Thyroid gland (tissue), 4 donors: ENCODE data around the gene PDE10A. TPM values are rescaled to one million over a fixed set of nuclear protein-coding genes. Genes with fewer than 3 reads are reported as not detected.

Experiments
- DNase-seq, 2 donors: peaks; one replicate each; pipeline ENCODE4 v3.0.0-alpha.2; 2019
- H3K27ac ChIP-seq, 3 donors: fragments of 200-600 bp; sonication (generic); 1 replicate in 2 of 3; 2 replicates in 1 of 3; pipeline ENCODE4 v1.5.1; 2016 to 2019; ENCODE audit warnings: mild to moderate bottlenecking in 1 of 3, moderate library complexity in 1 of 3
- H3K27me3 ChIP-seq: fragments of 200-600 bp; sonication (generic); one replicate; pipeline ENCODE4 v1.5.1; 2019
- H3K36me3 ChIP-seq, 2 donors: fragments of 200-600 bp; sonication (generic); one replicate each; pipeline ENCODE4 v1.5.1; 2016 to 2019
- H3K4me1 ChIP-seq, 2 donors: fragments of 200-600 bp; sonication (generic); one replicate each; pipeline ENCODE4 v1.5.1; 2017 to 2019
- H3K4me3 ChIP-seq, 3 donors: fragments of 200-600 bp; sonication (generic); replicated peaks in 1 of 3; 1 replicate in 2 of 3; 2 replicates in 1 of 3; pipeline ENCODE4 v1.5.1; 2016; ENCODE audit warnings: mild to moderate bottlenecking in 1 of 3
- H3K9me3 ChIP-seq: fragments of 200-600 bp; sonication (generic); one replicate; pipeline ENCODE4 v1.5.1; 2017
- CTCF ChIP-seq, 6 experiments: fragments of 200-600 bp in 3 of 6; fragments of 450-650 bp in 3 of 6; sonication (generic) in 3 of 6; IDR thresholded peaks; one replicate each; pipeline ENCODE4 v1.5.1; 2016 to 2019; ENCODE audit warnings: antibody characterized with exemption in 6 of 6, mild to moderate bottlenecking in 2 of 6, inconsistent platforms in 1 of 6, moderate library complexity in 1 of 6
- POLR2A ChIP-seq, 2 donors: fragments of 450-650 bp; IDR thresholded peaks; one replicate each; pipeline ENCODE4 v1.6.1; 2017; ENCODE audit warnings: antibody characterized with exemption in 2 of 2, mild to moderate bottlenecking in 2 of 2, moderate library complexity in 1 of 2
- WGBS, 2 donors: methylation state at CpG; one replicate each; pipeline ENCODE4 v1.1.5; 2017; 5-methylcytosine and 5-hydroxymethylcytosine counted together
- intact Hi-C: fragments of 100-400 bp; cut with DNase I; formaldehyde crosslinking; loops from one replicate; pipeline ENCODE4 v1.15.1; 2023
- total RNA-seq, 4 donors: library from RNA; depleted of rRNA; stranded (reverse); fragments of >200 nt; gene quantifications; one replicate each; pipeline ENCODE4 v1.2.3, GENCODE V29; 2016

The PDE10A gene
- total RNA-seq, 4 donors from 2014 or later: 17.1 to 25.9 (median 20.7) TPM

GRCh38 chr6:165661664-165662025, 1.4 kb downstream of the PDE10A start:
- H3K4me1 ChIP-seq: peaks cover 16 to 17% of the 10 kb centered on the region in 2 donors
- H3K36me3 ChIP-seq: no peaks in the 10 kb centered on the region
- peak overlapping the region in 2 of 3 donors; percentile 61 to 91 for H3K27ac ChIP-seq
- no peaks in the 10 kb centered on the region for H3K9me3 ChIP-seq
- no peaks in the 10 kb centered on the region for H3K27me3 ChIP-seq
- TF ChIP-seq CTCF (IDR thresholded peaks at IDR 0.05) (no peak), POLR2A (IDR thresholded peaks at IDR 0.05) (no peak)
- H3K4me3 ChIP-seq: peak overlapping the region; percentile 23 to 92 (median 61)
- peak in 1 of 2 donors; percentile 50 for DNase-seq
- intact Hi-C loops: loop anchor here (10.0 kb wide), 1 partner anchor 217 kb away; no protein-coding TSS in a partner anchor
- WGBS, 2 donors: 0 to 1% methylated on average over 3 to 22 of the region's 36 CpGs

- Histone ChIP-seq H3K9me3 (no peaks in the 10 kb centered on the region), H3K36me3 (no peaks in the 10 kb centered on the region), H3K27ac (peak overlapping the region in 2 of 3 donors; percentile 61 to 91), H3K4me1 (peaks cover 16 to 17% of the 10 kb centered on the region in 2 donors), H3K4me3 (peak overlapping the region; percentile 23 to 92 (median 61)), H3K27me3 (no peaks in the 10 kb centered on the region)
- 1% methylated on average over 52 to 53 of the region's 69 CpGs for WGBS, 2 donors
- peak; percentile 25 to 34 for DNase-seq
- no peak for TF ChIP-seq POLR2A (IDR thresholded peaks at IDR 0.05)
- intact Hi-C loops: loop anchor here (10.0 kb wide), 1 partner anchor 216 kb away; no protein-coding TSS in a partner anchor
Observed at GRCh38 chr6:165660857-165661663, 2.0 kb downstream of the PDE10A start.

- Histone ChIP-seq H3K27me3 (no peaks in the 10 kb centered on the region), H3K36me3 (no peaks in the 10 kb centered on the region), H3K27ac (peak overlapping the region in 2 of 3 donors; percentile 30 to 61), H3K9me3 (no peaks in the 10 kb centered on the region), H3K4me3 (peak overlapping the region; percentile 23 to 92 (median 61)), H3K4me1 (peaks cover 16 to 17% of the 10 kb centered on the region in 2 donors)
- TF ChIP-seq CTCF (IDR thresholded peaks at IDR 0.05) (no peak), POLR2A (IDR thresholded peaks at IDR 0.05) (peak in 1 of 2 donors; percentile 26)
- WGBS, 2 donors: 33 to 34% methylated on average over 19 to 32 of the region's 67 CpGs
- peak; percentile 15 to 24 for DNase-seq
- intact Hi-C loops: loop anchor here (10.0 kb wide), 1 partner anchor 215 kb away; no protein-coding TSS in a partner anchor
Observed at GRCh38 chr6:165659945-165660856, 2.8 kb downstream of the PDE10A start.

GRCh38 chr6:165658395-165659058, 4.5 kb downstream of the PDE10A start:
- Histone ChIP-seq H3K36me3 (no peaks in the 10 kb centered on the region), H3K27ac (peak overlapping the region in 2 of 3 donors; percentile 7 to 48), H3K4me3 (no peak overlapping the region), H3K9me3 (no peaks in the 10 kb centered on the region), H3K4me1 (peaks cover 11 to 16% of the 10 kb centered on the region in 2 donors), H3K27me3 (no peaks in the 10 kb centered on the region)
- intact Hi-C loops: no loop called here
- TF ChIP-seq POLR2A (IDR thresholded peaks at IDR 0.05): peak in 1 of 2 donors; percentile 73
- no peak for TF ChIP-seq CTCF (IDR thresholded peaks at IDR 0.05)
- WGBS, 2 donors: 63 to 70% methylated on average over 13 of the region's 13 CpGs
- peak; percentile 67 to 70 for DNase-seq

GRCh38 chr6:165657325-165657680, 5.7 kb downstream of the PDE10A start:
- H3K27me3 ChIP-seq: no peaks in the 10 kb centered on the region
- no peak for DNase-seq
- TF ChIP-seq CTCF (IDR thresholded peaks at IDR 0.05) (no peak), POLR2A (IDR thresholded peaks at IDR 0.05) (no peak)
- H3K9me3 ChIP-seq: no peaks in the 10 kb centered on the region
- H3K36me3 ChIP-seq: no peaks in the 10 kb centered on the region
- 93 to 95% methylated on average over 5 of the region's 5 CpGs for WGBS, 2 donors
- no peak overlapping the region for H3K4me3 ChIP-seq
- peaks cover 11 to 16% of the 10 kb centered on the region in 2 donors for H3K4me1 ChIP-seq
- H3K27ac ChIP-seq: no peak overlapping the region
- intact Hi-C loops: no loop called here
